GM23248 (cell line): ENCODE data around the gene ANXA6. TPM values are rescaled to one million over a fixed set of nuclear protein-coding genes. Genes with fewer than 3 reads are reported as not detected.
A peak's percentile ranks its signal among the peaks of the same experiment; 100 is the strongest.

Source experiments
- DNase-seq: peaks from one replicate; pipeline ENCODE4 v3.0.0-alpha.2; 2015
- H2AFZ ChIP-seq: fragments of 200-600 bp; sonication (generic); 2 replicates; pipeline ENCODE4 v1.6.1; 2016; ENCODE audit warnings: antibody characterized with exemption
- H3F3A ChIP-seq: fragments of 200-600 bp; sonication (generic); 2 replicates; pipeline ENCODE4 v1.6.1; 2016; ENCODE audit warnings: mild to moderate bottlenecking, antibody characterized with exemption, mixed run types; ENCODE audit not compliant: insufficient read depth
- H3K27ac ChIP-seq: fragments of 200-600 bp; sonication (generic); 2 replicates; pipeline ENCODE4 v1.5.1; 2016; ENCODE audit warnings: mild to moderate bottlenecking
- H3K27me3 ChIP-seq: fragments of 200-600 bp; sonication (generic); replicated peaks from 2 replicates; pipeline ENCODE4 v1.6.1; 2016; ENCODE audit warnings: mild to moderate bottlenecking; ENCODE audit not compliant: insufficient read depth
- H3K36me3 ChIP-seq: fragments of 200-600 bp; sonication (generic); 2 replicates; pipeline ENCODE4 v1.6.1; 2016; ENCODE audit warnings: low read depth, mild to moderate bottlenecking
- H3K4me1 ChIP-seq: fragments of 200-600 bp; sonication (generic); 2 replicates; pipeline ENCODE4 v1.6.1; 2016; ENCODE audit warnings: mild to moderate bottlenecking; ENCODE audit not compliant: insufficient read depth
- H3K4me2 ChIP-seq: fragments of 200-600 bp; sonication (generic); one replicate; pipeline ENCODE4 v1.6.1; 2016; ENCODE audit warnings: mild to moderate bottlenecking; ENCODE audit not compliant: unreplicated experiment
- H3K4me3 ChIP-seq: fragments of 200-600 bp; sonication (generic); 2 replicates; pipeline ENCODE4 v1.5.1; 2016; ENCODE audit warnings: mild to moderate bottlenecking
- H3K79me2 ChIP-seq: fragments of 200-600 bp; sonication (generic); 2 replicates; pipeline ENCODE4 v1.6.1; 2016; ENCODE audit warnings: mild to moderate bottlenecking; ENCODE audit not compliant: insufficient read depth
- H3K9ac ChIP-seq: fragments of 200-600 bp; sonication (generic); 2 replicates; pipeline ENCODE4 v1.6.1; 2016; ENCODE audit warnings: mild to moderate bottlenecking
- H3K9me2 ChIP-seq: fragments of 200-600 bp; sonication (generic); 2 replicates; pipeline ENCODE4 v1.6.1; 2016; ENCODE audit warnings: mixed run types, mild to moderate bottlenecking, moderate library complexity; ENCODE audit not compliant: insufficient read depth
- H3K9me3 ChIP-seq: fragments of 200-600 bp; sonication (generic); one replicate; pipeline ENCODE4 v1.6.1; 2017; ENCODE audit warnings: low read depth
- H4K20me1 ChIP-seq: fragments of 200-600 bp; sonication (generic); 2 replicates; pipeline ENCODE4 v1.6.0; 2016; ENCODE audit not compliant: insufficient read depth
- EZH2 ChIP-seq: fragments of 200-600 bp; sonication (generic); IDR thresholded peaks from 2 replicates; pipeline ENCODE4 v1.6.1; 2018; ENCODE audit warnings: antibody characterized with exemption, mild to moderate bottlenecking; ENCODE audit not compliant: insufficient read depth, poor library complexity, severe bottlenecking
- EZH2phosphoT487 ChIP-seq: fragments of 200-600 bp; sonication (generic); IDR thresholded peaks from 2 replicates; pipeline ENCODE4 v1.6.1; 2018; ENCODE audit warnings: antibody characterized with exemption, moderate library complexity, mild to moderate bottlenecking, low read depth; ENCODE audit not compliant: insufficient read depth
- WGBS, 2 experiments: methylation state at CpG; one replicate each; pipeline ENCODE4 v1.1.6; 2015 to 2017; ENCODE audit warnings: low lambda C conversion rate in 2 of 2, low coverage in 1 of 2; ENCODE audit errors: missing lambda C conversion rate in 2 of 2; 5-methylcytosine and 5-hydroxymethylcytosine counted together
- in situ Hi-C: fragments of 300-500 bp; cut with MboI; formaldehyde crosslinking; loops from 2 replicates; pipeline ENCODE4 v1.15.0; 2020
- polyA plus RNA-seq: library from polyadenylated mRNA; unstranded; fragments of >200 nt; fragmentation: Nextera tagmentation; extraction: Ambion mirVana; gene quantifications from 2 replicates; pipeline ENCODE4 v1.2.1, GENCODE V29; 2016
- total RNA-seq: library from RNA; depleted of rRNA; stranded (reverse); fragments of >200 nt; shearing (Covaris generic); gene quantifications from 2 replicates; pipeline ENCODE4 v1.2.3, GENCODE V29; 2014

ANXA6 gene
- total and polyA plus RNA-seq, 2 experiments from 2014 or later, result 183 to 409 TPM

- Histone ChIP-seq H3K4me2 (peak overlapping the region; percentile 91), H3K4me1 (peaks cover 31% of the 10 kb centered on the region), H3K9me2 (no peaks in the 10 kb centered on the region), H4K20me1 (peaks cover under 1% of the 10 kb centered on the region; the same call in 1 of the 2 replicates), H2AFZ (peak overlapping the region; percentile 98), H3K36me3 (no peaks in the 10 kb centered on the region; the same call in 1 of the 2 replicates), H3K79me2 (peaks cover 67% of the 10 kb centered on the region), H3F3A (peaks cover 23% of the 10 kb centered on the region), H3K4me3 (peak overlapping the region; percentile 91), H3K27ac (peak overlapping the region; percentile 66), H3K27me3 (no peaks in the 10 kb centered on the region), H3K9ac (peak overlapping the region; percentile 89), H3K9me3 (no peaks in the 10 kb centered on the region)
- 1 to 2% methylated on average over 14 to 20 of the region's 20 CpGs for WGBS, 2 experiments
- TF ChIP-seq EZH2phosphoT487, result no peak
- no peak for TF ChIP-seq EZH2
- in situ Hi-C loops, result no loop called here
- DNase-seq, result peak; percentile 61
These were observed 815 bp downstream of the ANXA6 start for GRCh38 chr5:151156507-151157420.

- TF ChIP-seq EZH2 (no peak), EZH2phosphoT487 (no peak)
- peak; percentile 75 for DNase-seq
These were observed 1.6 kb downstream of the ANXA6 start for GRCh38 chr5:151155775-151156506.

GRCh38 chr5:151154931-151155774 lies 2.4 kb downstream of the ANXA6 start:
- H3K9ac ChIP-seq, result peak overlapping the region; percentile 89
- peak overlapping the region; percentile 66 for H3K27ac ChIP-seq
- WGBS, 2 experiments, result 23 to 30% methylated on average over 9 of the region's 9 CpGs
- no peaks in the 10 kb centered on the region for H3K27me3 ChIP-seq
- H3K4me2 ChIP-seq, result peak overlapping the region; percentile 91
- H3K4me3 ChIP-seq, result peak overlapping the region; percentile 91
- peaks cover 10% of the 10 kb centered on the region; the same call in 1 of the 2 replicates for H4K20me1 ChIP-seq
- DNase-seq, result peak; percentile 43
- H3K9me3 ChIP-seq, result no peaks in the 10 kb centered on the region
- no peak overlapping the region for H2AFZ ChIP-seq
- H3F3A ChIP-seq, result peaks cover 24% of the 10 kb centered on the region
- in situ Hi-C loops, result no loop called here
- H3K36me3 ChIP-seq, result no peaks in the 10 kb centered on the region; the same call in 1 of the 2 replicates
- TF ChIP-seq EZH2phosphoT487, result no peak
- TF ChIP-seq EZH2, result no peak
- peaks cover 83% of the 10 kb centered on the region for H3K79me2 ChIP-seq
- H3K9me2 ChIP-seq, result no peaks in the 10 kb centered on the region
- H3K4me1 ChIP-seq, result peaks cover 45% of the 10 kb centered on the region

More at GRCh38 chr5:151155775-151156506, 1.6 kb downstream of the ANXA6 start:
- Histone ChIP-seq H3K36me3 (no peaks in the 10 kb centered on the region; the same call in 1 of the 2 replicates), H2AFZ (peak overlapping the region; percentile 98), H3K79me2 (peaks cover 75% of the 10 kb centered on the region), H4K20me1 (peaks cover 8% of the 10 kb centered on the region; the same call in 1 of the 2 replicates), H3K4me3 (peak overlapping the region; percentile 91), H3K9me2 (no peaks in the 10 kb centered on the region), H3K27ac (peak overlapping the region; percentile 66), H3K27me3 (no peaks in the 10 kb centered on the region), H3K9ac (peak overlapping the region; percentile 89), H3K9me3 (no peaks in the 10 kb centered on the region), H3K4me2 (peak overlapping the region; percentile 91), H3K4me1 (peaks cover 38% of the 10 kb centered on the region), H3F3A (peaks cover 24% of the 10 kb centered on the region)
- in situ Hi-C loops, result no loop called here
- 7% methylated on average over 9 of the region's 9 CpGs for WGBS, 2 experiments
